Natural killer cell (primary cell): Measurements from ENCODE around the gene BRD8. TPM values are rescaled to one million over a fixed set of nuclear protein-coding genes. Genes with fewer than 3 reads are reported as not detected.

ENCODE experiments used
- ATAC-seq, 3 donors: fragments of 150-1000 bp in 2 of 3; fragments of 200-7000 bp in 1 of 3; cut with Tn5 transposase; 1 replicate in 1 of 3; 2 replicates in 2 of 3; pipeline ENCODE4 v1.10.0; 2021; ENCODE audit warnings: mild to moderate bottlenecking in 2 of 3, moderate library complexity in 2 of 3
- DNase-seq, 2 donors: peaks; one replicate each; pipeline versions ENCODE4 v3.0.0 to v3.0.0-alpha.2; 2013 to 2021; ENCODE audit warnings: mixed read lengths in 1 of 2
- H3K27ac ChIP-seq: one replicate; pipeline ENCODE4 v1.5.1; 2013; ENCODE audit warnings: mild to moderate bottlenecking, low read length
- H3K27me3 ChIP-seq: one replicate; pipeline ENCODE4 v1.6.1; 2013; ENCODE audit warnings: low read length; ENCODE audit not compliant: control insufficient read depth, insufficient read depth
- H3K36me3 ChIP-seq: one replicate; pipeline ENCODE4 v1.6.1; 2013; ENCODE audit warnings: low read length; ENCODE audit not compliant: control insufficient read depth, insufficient read depth
- H3K4me1 ChIP-seq: one replicate; pipeline ENCODE4 v1.6.1; 2013; ENCODE audit warnings: low read length; ENCODE audit not compliant: control insufficient read depth, insufficient read depth
- H3K4me3 ChIP-seq: one replicate; pipeline ENCODE4 v1.5.1; 2013; ENCODE audit warnings: low read length
- H3K9me3 ChIP-seq: one replicate; pipeline ENCODE4 v1.6.1; 2013; ENCODE audit warnings: low read length; ENCODE audit not compliant: control insufficient read depth, insufficient read depth
- H3K27ac Mint-ChIP-seq, 2 donors: one replicate each; pipeline ENCODE4 v1.8.0; 2022; ENCODE audit warnings: mild to moderate bottlenecking in 2 of 2, mixed read lengths in 2 of 2, moderate library complexity in 1 of 2
- H3K27me3 Mint-ChIP-seq, 2 donors: one replicate each; pipeline ENCODE4 v1.8.0; 2022; ENCODE audit warnings: low read depth in 2 of 2, mixed read lengths in 2 of 2
- H3K36me3 Mint-ChIP-seq: one replicate; pipeline ENCODE4 v1.8.0; 2022; ENCODE audit warnings: mixed read lengths
- H3K4me1 Mint-ChIP-seq, 2 donors: one replicate each; pipeline ENCODE4 v1.8.0; 2022; ENCODE audit warnings: mixed read lengths in 2 of 2
- H3K4me3 Mint-ChIP-seq: one replicate; pipeline ENCODE4 v1.8.0; 2022; ENCODE audit warnings: mild to moderate bottlenecking, moderate library complexity, mixed read lengths
- H3K9me3 Mint-ChIP-seq, 2 donors: one replicate each; pipeline ENCODE4 v1.8.0; 2022; ENCODE audit warnings: mixed read lengths in 2 of 2
- CTCF ChIP-seq: fragments of 200-600 bp; IDR thresholded peaks from one replicate; pipeline ENCODE4 v1.8.0; 2022; ENCODE audit warnings: antibody characterized with exemption
- whole genome bisulfite sequencing: methylation state at CpG from one replicate; pipeline ENCODE4 v1.1.7; 2013; ENCODE audit warnings: missing lambda C conversion rate; ENCODE audit not compliant: insufficient coverage; 5-methylcytosine and 5-hydroxymethylcytosine counted together
- intact Hi-C: fragments of 100-400 bp; cut with micrococcal nuclease; formaldehyde crosslinking; loops from one replicate; pipeline ENCODE4 v1.14.2; 2022
- total RNA-seq, 4 donors: library from RNA; stranded (reverse); fragments of 120-200 nt in 1 of 4; gene quantifications; one replicate each; pipeline versions ENCODE4 v1.2.3 to v1.2.4, GENCODE V29; 2013 to 2022

BRD8 gene
- total RNA-seq, 3 donors from 2014 or later (not counting 1 experiment from before 2014, with no cell fraction given), result 26.1 to 36.5 (median 34.1) TPM

GRCh38 chr5:138139781-138140090 is 38.7 kb downstream of the BRD8 start:
- peaks cover 20 to 36% of the 10 kb centered on the region in 2 donors for H3K27me3 Mint-ChIP-seq
- ATAC-seq (no peak), DNase-seq (no peak)
- 37% methylated on average over 2 of the region's 3 CpGs for WGBS
- no peaks in the 10 kb centered on the region for H3K9me3 Mint-ChIP-seq
- no peaks in the 10 kb centered on the region for H3K4me1 Mint-ChIP-seq
- no peak for TF ChIP-seq CTCF
- Histone ChIP-seq H3K27me3 (peaks cover 6% of the 10 kb centered on the region), H3K27ac (no peak overlapping the region), H3K4me3 (no peak overlapping the region), H3K4me1 (no peaks in the 10 kb centered on the region), H3K36me3 (no peaks in the 10 kb centered on the region), H3K9me3 (no peaks in the 10 kb centered on the region)
- intact Hi-C loops, result loop anchor here (10.0 kb wide), 1 partner anchor 815 kb away; no protein-coding TSS in a partner anchor
- no peaks in the 10 kb centered on the region for H3K36me3 Mint-ChIP-seq
- H3K27ac Mint-ChIP-seq, result no peak overlapping the region
- H3K4me3 Mint-ChIP-seq, result no peak overlapping the region

GRCh38 chr5:138138949-138139780 is 39.3 kb downstream of the BRD8 start, which contains the start of gene NME5:
Gene NME5 (minus strand): TSS chr5:138139428. CDS start chr5:138138780, 648 bp downstream.
- Mint-ChIP-seq H3K4me1 (no peaks in the 10 kb centered on the region), H3K4me3 (no peak within 1 kb of the TSS), H3K36me3 (no peaks in the 10 kb centered on the region), H3K9me3 (no peaks in the 10 kb centered on the region), H3K27me3 (peaks cover 20 to 36% of the 10 kb centered on the region in 2 donors), H3K27ac (no peak within 1 kb of the TSS)
- Histone ChIP-seq H3K27ac (no peak within 1 kb of the TSS), H3K9me3 (no peaks in the 10 kb centered on the region), H3K4me3 (no peak within 1 kb of the TSS), H3K27me3 (peaks cover 6% of the 10 kb centered on the region), H3K4me1 (no peaks in the 10 kb centered on the region), H3K36me3 (no peaks in the 10 kb centered on the region)
- no peak for DNase-seq
- TF ChIP-seq CTCF, result no peak
- intact Hi-C loops, result loop anchor here (10.0 kb wide), 1 partner anchor 814 kb away; no protein-coding TSS in a partner anchor
- 14% methylated on average over 30 of the region's 31 CpGs for WGBS
- peak in 1 of 3 donors; percentile 20 for ATAC-seq

GRCh38 chr5:138132543-138132942 is 45.9 kb downstream of the BRD8 start:
- WGBS, result 94% methylated on average over 6 of the region's 7 CpGs
- H3K4me3 ChIP-seq, result no peak overlapping the region
- Mint-ChIP-seq H3K27me3 (peaks cover 10 to 15% of the 10 kb centered on the region in 2 donors), H3K36me3 (no peaks in the 10 kb centered on the region), H3K4me1 (no peaks in the 10 kb centered on the region), H3K4me3 (peak overlapping the region; percentile 2), H3K9me3 (no peaks in the 10 kb centered on the region), H3K27ac (no peak overlapping the region)
- ATAC-seq, result no peak
- no peak overlapping the region for H3K27ac ChIP-seq
- H3K4me1 ChIP-seq, result peaks cover 4% of the 10 kb centered on the region
- DNase-seq, result no peak
- TF ChIP-seq CTCF, result no peak
- no peaks in the 10 kb centered on the region for H3K36me3 ChIP-seq
- no peaks in the 10 kb centered on the region for H3K9me3 ChIP-seq
- intact Hi-C loops, result loop anchor here (10.0 kb wide), 1 partner anchor 808 kb away; no protein-coding TSS in a partner anchor
- no peaks in the 10 kb centered on the region for H3K27me3 ChIP-seq
